HG03280 (cell line): ENCODE data around the gene VTI1B.
A peak's percentile ranks its signal among the peaks of the same experiment; 100 is the strongest.

Experiments
- ATAC-seq: cut with Tn5 transposase; IDR thresholded peaks from one replicate; pipeline ENCODE4 v1.9.1; 2021; ENCODE audit warnings: mild to moderate bottlenecking, moderate library complexity; ENCODE audit not compliant: unreplicated experiment

Gene VTI1B

DNA sequence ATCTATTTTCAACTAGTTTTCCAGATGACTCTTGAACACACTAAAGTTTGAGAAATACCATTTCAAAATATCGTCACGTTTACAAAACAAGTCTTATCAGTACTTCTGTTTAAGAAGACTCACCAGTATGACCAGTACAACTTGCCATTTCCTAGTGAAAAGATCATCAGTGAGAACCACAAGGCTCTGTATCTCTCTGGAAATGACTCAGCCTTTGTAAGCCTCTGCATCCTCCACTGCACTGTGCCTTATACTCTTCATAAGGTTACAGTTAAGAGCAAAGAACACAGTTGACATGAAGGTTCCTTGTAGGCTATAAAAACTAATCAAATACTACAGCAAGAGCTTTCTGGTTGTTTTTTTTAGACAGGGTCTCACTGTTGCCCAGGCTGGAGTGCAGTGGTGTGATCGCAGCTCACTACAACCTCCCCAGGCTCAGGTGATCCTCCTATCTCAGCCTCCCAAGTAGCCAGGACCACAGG, 5.7 kb upstream of the VTI1B start:
- peak; percentile 95 for ATAC-seq

DNA sequence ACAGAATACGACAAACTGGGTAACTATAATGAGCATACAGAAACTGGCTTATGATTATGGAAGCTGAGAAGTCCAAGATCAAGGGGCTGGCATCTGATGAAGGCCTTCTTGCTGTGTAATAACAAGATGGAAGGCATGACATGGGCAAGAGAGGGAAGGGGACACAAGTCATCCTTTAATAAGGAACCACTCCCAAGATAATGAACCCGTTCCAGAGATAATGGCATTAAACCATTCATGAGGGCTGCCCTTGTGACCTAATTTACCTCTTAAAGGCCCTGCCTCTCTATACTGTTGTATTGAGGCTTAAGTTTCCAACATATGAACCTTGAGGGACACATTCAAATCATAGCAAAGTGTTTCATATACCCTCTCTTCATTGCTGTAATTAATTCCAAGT, 4.6 kb upstream of the VTI1B start:
- ATAC-seq, result no peak

DNA sequence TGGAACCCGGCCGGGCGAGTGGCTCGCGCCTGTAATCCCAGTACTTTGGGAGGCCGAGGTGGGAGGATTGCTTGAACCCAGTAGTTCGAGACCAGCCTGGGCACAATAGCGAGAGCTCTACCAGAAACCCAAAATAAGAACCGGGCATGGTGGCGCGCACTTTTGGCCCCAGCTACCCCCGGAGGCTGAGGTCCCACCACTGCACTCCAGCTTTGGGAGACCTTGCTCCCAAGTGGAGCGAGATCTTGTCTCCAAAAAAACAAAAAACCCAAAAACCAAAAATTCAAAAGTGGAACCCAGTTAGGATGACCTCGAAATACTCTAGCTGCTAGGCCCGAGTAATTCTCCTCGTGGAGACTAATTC, 769 bp upstream of the VTI1B start:
- no peak for ATAC-seq

DNA sequence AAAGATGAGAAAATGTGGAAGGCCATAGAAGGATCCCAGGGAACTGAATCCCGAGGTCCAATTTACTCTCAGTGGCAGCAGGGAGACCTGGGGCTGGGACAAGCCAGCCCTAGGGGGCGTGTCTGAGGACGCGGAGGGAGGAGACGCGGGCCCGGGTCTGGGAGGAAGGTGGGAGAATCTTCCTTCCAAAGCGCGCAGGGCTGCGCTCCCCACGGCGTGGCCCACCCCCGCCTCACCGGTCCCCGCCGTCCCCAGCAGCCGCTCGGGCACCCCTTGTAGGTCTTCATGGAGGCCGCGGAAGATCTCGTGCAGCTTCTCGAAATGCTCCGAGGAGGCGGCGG, 323 bp downstream of the VTI1B start:
- peak; percentile 35 for ATAC-seq

DNA sequence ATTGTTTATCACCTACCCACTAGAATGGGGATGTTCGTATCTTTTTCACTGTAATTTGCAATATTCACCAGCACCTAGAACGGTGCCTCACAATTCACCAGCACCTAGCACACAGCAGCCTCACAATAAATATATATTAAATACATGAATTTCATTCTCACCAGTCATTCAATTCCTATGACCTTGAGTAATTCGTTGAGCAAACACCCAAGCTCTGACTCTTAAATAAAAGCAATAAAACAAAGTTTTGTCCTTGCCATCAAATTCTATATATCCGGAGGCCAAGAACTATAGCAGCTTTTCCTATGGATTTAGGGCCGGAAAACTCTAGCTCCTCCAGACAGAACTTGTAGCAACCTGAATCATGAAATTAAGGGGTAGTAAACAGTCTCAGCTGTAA, 981 bp downstream of the VTI1B start:
- no peak for ATAC-seq

DNA sequence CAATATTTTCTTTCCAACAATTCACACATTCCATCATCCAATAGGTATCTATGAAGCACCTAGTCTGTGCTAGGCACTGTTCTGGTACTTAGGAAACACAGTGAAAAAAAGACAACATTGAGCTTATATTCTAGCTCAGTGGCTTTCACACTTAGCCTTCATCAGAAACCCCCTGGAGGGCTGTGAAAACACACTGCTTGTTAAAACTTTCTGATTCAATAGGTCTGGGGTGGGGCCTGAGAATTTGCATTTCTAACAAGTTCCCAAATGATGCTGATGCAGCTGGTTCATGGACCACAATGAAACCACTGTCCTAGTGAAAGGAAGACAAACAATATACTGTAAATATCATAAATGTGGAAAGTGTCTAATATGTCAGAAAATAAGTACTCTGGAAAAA, 5.9 kb downstream of the VTI1B start:
- no peak for ATAC-seq

DNA sequence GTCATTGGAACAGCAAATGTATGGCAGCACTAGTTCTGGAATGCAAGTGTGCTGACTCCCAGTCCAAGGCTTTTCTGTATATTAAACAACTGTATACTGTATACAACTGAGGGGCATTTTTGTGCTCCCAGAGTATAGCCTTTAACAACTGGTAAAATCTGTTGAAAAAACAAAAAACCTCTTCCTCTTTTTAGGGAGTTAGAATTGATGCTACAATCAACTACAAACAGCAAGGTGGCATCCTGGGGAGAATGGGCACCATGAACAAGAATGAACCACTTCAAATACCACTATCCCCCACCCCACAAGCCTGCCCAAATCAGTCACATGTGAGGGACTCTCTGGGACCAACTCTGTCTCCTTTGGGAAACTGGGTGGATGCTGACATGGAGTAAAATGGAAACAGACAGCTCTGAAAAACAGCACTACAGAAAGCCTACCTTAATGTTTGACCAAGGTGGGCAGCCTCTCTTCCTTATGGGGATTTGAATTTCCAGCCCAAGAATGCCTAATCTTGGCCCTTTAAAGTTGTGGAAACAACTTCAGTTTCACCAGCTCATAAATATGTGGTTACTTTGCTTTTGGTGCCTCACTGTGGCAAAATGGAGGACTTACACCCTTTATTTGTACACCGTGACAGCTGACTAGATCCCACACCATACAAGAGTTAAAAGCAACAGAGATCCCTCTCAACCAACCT, 7.5 kb downstream of the VTI1B start:
- ATAC-seq, result no peak

DNA sequence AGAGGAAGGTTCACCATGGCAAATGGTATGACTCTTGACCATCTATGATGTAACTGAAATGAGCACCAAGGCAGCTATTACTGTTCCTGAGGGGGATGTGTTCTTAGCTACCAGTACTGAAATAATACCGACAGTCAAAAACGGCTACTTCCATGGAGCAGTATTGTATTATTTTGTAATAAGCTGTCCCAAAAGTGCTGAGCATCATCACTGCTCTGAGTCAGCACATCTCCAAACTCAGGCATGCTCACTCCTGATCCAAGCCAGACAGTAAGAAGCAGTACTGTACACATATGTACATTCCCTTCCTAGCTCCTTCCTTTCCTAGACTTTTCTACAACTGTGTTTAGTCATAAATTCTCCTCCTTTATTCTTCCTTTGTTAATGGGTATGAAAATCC, 8.6 kb downstream of the VTI1B start:
- ATAC-seq, result no peak

DNA sequence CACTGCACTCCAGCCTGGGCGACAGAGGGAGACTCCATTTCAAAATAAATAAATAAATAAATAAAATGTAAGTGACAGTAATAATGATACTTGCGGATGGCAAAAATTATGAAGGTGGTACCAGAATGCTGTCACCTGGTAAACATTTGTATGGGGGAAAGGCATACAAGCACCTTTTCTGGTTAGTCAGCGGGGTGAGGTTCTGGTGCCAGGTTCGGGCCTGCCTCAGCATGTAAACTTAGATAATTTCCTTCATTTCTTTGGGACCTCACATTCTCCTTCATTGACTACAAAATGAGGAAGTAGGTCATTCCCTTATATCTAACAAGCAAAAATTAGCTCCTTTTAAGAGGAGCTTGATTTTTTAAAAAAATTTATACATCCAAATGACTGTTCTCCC, 10.8 kb downstream of the VTI1B start:
- ATAC-seq, result no peak

DNA sequence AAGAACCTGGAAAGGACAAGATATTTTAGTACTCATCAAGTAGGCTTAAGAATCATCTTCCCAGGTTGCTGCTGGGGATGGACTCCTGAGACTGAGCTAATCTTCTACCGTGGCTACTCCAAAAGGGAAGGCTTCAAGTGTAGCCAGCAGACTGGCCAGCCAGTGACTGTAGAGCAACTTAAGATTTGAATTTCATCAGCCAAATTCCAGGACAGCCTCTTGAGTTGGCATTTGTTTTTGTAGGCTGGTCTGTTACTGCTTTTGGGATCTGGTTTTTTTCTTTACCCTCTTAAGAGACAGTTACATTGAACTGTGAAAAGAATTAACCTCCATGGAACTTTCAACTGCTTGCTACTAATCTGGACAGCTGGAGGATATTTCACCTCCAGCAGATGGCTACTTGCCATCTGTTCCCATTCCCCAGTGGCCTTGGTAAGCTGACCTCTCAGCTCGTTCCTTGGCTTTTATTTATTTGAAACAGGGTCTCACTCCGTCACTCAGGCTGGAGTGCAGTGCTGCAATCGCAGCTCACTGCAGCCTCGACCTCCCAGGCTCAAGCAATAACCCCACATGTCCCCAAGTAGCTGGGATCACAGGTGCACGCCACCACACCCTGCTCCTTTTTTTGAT, 20.7 kb downstream of the VTI1B start:
- no peak for ATAC-seq

DNA sequence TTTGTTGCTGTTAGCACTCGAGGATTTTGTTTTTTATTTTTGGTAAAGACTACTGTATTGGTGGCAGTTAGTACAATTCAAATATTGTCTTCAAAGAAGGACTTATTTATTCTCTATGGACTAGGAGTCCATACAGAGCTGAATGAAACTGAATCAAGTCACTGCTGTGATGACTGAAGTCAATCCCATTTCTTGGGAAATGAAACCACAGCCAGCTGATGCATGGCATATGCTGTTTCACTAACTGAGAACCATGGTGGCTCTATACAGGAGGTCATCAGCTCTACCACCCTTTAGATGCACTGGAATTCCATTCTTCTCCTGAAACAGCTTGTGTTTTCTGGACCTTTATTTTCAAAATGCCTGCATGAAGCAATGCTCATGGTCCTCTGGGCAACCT, 22.2 kb downstream of the VTI1B start:
- no peak for ATAC-seq

DNA sequence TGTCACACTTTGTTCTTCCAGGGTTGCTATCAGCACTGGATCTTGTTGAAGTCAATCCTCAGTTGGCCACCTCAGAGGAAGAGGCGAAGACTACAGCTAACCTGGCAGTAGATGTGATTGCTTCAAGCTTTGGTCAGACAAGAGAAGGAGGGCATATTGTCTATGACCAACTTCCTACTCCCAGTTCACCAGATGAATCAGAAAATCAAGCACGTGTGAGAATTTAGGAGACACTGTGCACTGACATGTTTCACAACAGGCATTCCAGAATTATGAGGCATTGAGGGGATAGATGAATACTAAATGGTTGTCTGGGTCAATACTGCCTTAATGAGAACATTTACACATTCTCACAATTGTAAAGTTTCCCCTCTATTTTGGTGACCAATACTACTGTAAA, 23.7 kb downstream of the VTI1B start:
- no peak for ATAC-seq

DNA sequence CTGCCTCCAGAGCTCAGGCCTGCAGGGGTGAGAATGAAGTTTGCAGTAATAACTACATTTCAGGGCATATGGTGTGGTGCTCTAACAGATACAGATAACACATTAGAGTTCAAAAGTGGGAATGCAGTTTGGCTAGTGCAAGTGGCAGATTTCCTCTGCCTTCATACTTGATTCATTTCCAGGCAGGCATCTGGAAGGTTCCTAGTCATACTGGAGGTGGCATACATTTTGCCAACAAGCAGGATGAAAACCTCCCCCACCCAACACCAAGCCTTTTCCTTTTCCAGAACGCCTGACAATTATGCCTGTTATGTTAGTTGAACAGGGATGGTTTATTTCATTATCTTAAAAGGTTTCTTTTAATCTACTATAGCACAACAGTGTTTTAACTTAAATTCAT, 24.3 kb downstream of the VTI1B start:
- no peak for ATAC-seq

DNA sequence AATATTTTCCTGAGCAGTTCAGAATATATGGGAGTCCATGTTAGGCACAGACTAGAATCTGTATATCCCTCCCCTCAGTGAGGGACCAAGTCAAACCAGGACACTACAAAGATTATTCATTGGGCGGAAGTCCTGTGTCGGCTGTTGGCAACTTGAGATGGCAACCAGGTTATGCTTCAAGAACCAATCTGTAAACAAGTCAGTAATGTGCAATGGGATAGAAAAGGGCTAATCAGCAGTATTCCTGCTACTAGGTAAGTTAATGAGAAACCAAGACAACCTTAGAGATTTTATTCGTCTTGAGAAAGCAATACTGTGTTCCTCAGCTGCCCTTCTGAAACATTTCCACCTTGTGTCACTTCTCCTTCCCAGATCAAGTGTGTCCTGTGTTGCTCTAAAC, 28.3 kb downstream of the VTI1B start:
- ATAC-seq, result no peak

DNA sequence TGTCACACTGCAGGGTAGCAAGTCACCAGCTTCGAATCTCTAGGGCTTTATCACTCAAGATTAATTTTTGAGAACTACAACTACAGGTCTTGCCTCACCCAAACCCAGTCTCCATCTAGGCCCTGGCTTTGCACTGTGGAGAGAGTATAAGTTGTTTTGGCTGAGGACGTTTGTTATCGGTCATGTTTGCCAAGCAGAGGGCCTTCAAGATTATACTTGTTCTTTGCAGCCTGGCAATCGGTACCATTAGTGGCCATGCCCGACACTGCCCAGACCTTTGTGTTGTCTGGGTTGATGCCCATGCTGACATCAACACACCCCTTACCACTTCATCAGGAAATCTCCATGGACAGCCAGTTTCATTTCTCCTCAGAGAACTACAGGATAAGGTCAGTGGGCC, 29.0 kb downstream of the VTI1B start:
- ATAC-seq, result no peak

DNA sequence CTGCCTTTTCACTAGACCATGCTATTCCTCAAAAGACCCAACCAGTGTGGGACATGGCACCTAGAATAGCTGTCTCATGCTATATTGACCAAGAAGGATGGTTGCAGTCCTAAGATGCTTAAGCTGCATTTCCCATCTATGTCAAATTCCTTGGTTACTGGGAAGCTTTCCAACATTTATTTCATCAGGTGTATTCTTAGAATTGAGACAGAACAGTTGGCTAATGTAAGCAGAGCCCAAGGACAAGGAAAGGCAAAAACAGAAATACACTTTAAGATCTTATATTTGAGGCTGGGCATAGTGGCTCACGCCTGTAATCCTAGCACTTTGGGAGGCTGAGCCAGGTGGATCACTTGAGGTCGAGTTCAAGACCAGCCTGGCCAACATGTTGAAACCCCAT, 30.0 kb downstream of the VTI1B start:
- ATAC-seq, result no peak

DNA sequence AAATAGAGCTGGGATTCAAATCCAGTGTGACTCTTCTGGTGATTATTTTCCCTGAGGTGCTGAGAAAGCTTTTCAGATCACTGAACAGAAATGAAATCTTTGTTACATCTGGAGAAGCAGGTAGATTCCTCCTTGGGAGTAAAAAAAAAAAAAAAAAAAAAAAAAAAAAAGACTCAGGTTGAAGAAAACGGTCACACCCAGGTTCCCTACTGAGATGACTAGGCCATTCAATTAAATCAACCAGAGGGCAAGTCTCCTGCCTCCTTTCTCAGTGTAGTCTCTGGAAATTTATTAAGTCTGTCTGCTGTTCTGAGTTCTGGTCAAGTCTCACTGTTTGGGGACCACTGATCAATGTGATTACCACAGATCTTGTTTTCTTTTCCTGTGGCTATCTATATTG, 30.7 kb downstream of the VTI1B start:
- no peak for ATAC-seq

DNA sequence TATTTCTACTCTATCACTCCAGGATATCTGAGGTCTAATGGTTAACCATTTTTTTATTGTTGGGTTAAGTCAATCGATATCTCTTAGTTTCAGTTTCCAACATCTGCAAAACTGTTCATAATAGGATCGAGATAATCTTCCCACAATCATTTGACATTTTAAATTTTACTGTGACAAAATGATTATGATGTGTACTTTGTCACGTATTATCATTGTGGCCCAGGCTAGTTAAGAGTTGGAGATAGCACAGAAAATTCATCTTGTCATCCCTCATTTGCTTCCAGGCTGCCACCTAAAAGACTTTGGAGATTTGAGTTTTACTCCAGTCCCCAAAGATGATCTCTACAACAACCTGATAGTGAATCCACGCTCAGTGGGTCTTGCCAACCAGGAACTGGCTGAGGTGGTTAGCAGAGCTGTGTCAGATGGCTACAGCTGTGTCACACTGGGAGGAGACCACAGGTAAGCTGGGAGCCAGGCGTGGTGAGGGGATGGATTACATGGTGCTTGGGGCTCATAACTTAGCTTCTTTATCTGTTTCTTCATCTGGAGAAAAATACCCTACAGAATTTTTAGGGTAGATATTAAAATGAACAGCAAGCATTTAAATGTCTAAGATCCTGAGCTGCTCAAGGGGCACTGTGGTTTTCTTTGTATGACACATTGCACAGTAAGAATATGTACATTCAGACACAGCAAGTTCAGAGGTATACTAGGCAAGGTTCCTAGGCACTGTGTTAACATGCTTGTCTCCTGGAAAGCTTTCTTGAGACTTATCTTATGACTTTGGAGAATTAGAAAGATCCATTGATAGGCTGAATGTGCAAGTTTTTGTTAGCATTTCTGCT, 32.3 kb downstream of the VTI1B start:
- ATAC-seq, result no peak

DNA sequence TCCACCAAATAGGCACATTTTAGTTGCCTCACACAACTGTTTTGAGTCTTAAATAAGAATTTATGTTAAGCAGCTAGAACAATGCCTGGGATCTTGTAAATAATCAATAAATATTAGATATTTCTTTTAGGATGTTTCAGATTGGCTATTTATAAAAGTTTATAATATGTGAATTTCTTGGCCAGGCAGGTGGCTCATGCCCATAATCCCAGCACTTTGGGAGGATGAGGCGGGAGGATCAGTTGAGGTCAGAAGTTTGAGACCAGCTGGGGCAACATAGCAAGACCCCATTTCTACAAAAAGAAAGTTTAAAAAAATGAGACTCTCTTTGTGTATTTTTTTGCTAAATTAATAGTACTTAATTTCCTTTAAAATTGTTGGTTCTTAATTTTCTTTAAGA, 33.0 kb downstream of the VTI1B start:
- no peak for ATAC-seq

DNA sequence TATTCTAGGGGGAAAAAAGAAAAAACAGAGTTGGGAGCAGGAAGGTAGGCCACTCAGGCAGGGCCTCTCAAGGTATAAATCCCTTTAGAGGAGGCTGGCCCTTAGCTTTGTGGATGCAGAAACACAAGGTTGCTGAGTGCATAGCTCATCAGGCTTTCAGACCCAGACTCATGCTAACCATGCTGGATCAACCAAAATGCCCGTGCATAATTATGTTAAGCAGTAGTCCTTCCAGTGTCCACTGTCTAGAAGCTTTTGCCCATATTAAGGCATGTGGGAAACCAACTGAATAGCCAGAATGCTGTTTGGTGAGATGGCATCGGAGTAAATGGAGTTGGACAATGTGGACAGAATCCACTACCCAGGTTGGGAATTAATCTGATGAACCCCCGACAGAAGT, 35.8 kb downstream of the VTI1B start:
- ATAC-seq, result no peak

DNA sequence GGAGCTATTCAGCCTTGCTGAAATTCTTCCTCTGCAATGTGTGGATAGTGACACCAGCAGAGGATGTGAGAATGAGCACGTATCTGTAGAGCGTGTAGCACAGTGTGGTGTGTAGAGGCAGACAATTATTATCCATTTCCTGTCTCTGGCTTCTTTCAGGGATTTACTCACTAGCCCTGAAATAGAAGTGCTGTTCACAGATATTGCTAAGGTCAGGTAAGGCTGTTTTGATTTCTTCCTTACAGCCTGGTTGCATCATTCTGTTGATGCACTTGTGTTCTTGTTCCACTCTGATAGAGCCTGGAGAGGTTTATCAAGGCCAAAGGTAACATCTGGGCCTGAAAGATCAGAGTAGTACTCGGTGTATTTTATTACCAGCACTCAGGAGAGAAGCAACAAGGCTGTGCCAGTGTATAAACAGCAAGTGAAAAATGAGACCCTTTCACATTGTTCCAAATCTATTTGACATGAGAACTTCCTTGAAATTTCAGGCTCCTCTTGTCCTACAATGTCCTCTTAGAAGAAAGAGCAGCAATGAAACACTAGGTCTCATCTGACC, 38.0 kb downstream of the VTI1B start:
- no peak for ATAC-seq
